NCI-H146 treated with DMSO at 0.1 percent for 48 hours (cell line): Measurements from ENCODE around the gene L1TD1.
A peak's percentile ranks its signal among the peaks of the same experiment; 100 is the strongest.
"Not testable (repeated sequence)": the region's sequence is repeated elsewhere in the genome, so short reads cannot be mapped to it uniquely, and the experiment has no call there.

Source experiments
- DNase-seq: peaks from one replicate; lab custom pipeline; 2025; ENCODE audit not compliant: unreplicated experiment; lab: John Stamatoyannopoulos, UW

Gene L1TD1

DNA sequence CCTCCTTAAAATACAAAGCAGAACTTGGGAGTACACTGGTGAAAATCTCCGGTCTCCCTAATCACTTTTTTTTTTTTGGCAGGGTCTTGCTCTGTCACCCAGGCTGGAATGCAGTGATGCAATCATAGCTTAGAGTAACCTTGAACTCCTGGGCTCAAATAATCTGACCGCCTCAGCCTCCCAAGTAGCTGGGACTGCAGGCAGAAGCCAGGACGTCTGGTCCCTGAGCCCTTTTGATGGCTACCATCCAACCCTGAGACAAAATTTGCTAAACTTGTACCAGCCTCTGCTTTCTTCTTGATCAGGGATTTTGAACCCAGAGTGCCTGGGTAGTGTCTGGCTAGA lies 4.1 kb downstream of the L1TD1 start:
- no peak for DNase-seq

DNA sequence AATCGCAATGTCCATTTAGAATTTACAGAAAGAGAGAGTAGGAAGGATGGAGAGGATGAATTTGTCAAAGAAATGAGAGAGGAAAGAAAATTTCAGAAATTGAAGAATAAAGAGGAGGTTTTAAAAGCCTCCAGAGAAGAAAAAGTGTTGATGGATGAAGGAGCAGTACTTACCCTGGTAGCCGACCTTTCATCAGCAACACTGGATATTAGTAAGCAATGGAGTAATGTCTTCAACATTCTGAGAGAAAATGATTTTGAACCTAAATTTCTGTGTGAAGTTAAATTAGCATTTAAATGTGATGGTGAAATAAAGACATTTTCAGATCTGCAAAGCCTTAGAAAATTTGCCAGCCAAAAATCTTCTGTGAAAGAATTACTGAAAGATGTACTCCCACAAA lies 12.5 kb downstream of the L1TD1 start:
- no peak for DNase-seq

DNA sequence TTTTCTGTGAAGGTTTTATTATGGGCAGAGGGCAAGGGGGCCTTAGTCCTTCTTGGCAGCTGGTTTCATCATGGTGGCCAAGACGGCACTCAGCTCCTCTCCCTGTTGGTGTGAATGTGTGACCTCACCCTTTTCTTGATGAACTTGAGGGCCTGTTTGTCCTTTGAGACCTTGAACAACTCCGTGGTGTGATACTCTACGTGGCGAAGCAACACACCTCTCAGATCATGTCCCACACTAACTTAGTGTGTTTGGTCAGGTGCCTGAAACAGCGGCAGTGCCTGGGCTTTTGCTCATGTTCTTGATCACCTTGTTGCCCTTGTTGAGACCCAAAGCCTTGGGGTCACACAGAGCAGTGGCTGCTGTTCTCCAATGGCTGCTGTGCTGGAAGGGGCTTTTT lies 13.4 kb downstream of the L1TD1 start:
- DNase-seq = no peak

GRCh38 chr1:62208970-62209369 lies 14.3 kb downstream of the L1TD1 start:
- DNase-seq = no peak

DNA sequence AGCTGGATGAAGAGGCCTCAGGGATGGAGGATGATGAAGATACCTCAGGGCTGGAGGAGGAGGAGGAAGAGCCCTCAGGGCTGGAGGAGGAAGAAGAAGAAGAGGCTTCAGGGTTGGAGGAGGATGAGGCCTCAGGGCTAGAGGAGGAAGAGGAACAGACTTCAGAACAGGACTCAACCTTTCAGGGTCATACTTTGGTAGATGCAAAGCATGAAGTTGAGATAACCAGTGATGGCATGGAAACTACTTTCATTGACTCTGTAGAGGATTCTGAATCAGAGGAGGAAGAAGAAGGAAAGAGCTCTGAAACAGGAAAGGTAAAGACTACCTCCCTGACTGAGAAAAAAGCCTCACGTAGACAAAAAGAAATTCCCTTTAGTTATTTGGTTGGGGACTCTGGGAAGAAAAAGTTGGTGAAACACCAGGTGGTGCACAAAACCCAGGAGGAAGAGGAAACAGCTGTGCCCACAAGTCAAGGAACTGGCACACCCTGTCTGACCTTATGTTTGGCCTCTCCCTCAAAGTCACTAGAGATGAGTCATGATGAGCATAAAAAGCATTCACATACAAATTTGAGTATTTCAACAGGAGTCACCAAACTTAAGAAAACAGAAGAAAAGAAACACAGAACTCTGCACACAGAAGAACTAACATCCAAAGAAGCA lies 15.4 kb downstream of the L1TD1 start:
- no peak for DNase-seq

GRCh38 chr1:62210960-62211359 lies 16.3 kb downstream of the L1TD1 start:
- no peak for DNase-seq

DNA sequence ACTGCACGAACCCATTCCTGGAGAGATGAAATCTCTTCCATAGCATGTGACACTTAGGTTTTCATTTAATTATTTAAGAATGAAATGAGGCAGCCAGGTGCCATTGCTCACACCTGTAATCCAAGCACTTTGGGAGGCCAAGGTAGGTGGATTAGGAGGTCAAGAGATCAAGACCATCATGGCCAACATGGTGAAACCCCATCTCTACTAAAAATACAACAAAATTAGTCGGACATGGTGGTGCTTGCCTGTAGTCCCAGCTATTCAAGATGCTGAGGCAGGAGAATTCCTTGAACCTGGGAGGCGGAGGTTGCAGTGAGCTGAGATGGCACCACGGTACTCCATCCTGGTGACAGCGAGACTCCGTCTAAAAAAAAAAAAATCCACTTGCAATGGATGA lies 17.8 kb downstream of the L1TD1 start:
- no peak for DNase-seq

DNA sequence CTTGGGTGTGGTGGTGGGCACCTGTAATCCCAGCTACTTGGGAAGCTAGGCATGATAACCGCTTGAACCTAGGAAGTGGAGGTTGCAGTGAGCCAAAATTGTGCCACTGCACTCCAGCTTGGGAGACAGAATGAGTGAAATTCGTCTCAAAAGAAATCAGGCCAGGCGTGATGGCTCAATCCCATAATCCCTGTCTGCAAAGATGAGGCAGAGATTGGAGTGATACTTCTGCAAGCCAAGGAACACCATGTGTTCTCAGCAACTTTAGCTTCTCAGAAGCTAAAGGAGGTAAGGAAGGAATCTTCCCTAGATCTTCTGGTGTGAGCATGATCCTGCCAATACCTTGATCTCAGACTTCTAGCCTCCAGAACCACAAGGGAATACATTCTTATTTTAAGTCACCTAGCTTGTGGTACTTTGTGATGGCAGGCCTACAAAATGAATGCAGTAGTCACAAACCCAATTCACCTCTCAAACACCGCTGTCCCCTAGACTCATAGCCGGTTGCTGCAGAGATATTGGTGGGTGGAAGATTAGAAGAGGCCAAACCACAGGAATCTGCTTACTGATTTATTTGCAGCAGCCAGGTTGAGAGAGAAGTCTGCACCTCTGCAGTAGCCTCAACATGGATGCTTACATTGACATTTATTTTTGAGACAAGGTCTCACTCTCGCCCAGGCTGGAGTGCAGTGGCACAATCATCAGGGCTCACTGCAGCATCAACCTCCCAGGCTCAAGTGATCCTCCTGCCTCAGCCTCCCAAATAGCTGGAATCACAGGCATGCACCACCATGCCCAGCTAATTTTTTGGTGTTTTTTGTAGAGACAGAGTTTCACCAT lies 18.6 kb downstream of the L1TD1 start:
- DNase-seq = no peak

DNA sequence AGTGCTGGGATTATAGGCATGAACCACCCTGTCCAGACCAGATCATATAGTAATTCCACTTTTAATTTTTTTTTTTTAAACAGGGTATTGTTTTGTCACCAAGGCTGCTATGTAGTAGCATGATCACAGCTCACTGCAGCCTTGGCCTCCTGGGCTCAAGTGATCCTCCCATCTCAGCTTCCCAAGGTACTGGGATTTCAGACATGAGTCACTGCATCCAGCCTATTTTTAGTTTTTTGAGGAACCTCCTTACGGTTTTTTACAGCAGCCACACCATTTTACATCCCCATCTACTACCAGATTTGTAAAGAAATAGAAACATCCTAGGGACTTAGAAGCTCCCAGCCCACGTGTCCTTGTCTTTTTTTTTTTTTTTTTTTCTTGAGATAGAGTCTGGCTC lies 24.0 kb downstream of the L1TD1 start:
- no peak for DNase-seq

DNA sequence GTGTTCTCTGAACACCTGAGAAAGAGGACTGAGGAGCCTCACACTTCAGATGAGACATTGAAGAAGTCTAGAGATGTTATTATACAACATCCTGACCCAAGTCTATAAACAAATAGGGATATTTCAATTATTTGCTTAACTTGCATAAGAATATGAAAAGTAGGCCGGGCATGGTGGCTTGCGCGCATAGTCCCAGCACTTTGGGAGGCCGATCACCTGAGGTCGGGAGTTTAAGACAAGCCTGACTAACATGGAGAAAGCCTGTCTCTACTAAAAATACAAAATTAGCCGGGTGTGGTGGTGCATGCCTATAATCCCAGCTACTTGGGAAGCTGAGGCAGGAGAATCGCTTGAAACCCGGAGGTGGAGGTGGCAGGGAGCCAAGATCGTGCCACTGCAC lies 25.8 kb downstream of the L1TD1 start:
- not testable (repeated sequence) for DNase-seq

DNA sequence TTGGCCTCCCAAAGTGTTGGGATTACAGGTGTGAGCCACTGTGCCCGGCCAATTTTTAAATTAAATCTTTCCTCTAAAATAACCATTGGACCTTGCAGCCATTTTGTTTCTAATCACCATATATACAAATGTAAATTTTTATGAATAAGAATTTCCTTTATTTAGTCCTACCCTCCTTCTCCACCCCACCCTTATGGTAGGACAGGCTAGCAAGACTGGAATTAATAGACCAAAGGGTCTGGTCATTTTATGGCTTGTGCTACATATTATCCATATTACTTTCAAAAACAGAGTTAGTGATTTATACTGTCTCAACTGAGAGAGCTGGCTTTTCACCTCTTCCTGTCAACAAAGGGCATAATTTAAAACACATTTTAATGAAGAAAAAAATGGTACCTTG lies 26.5 kb downstream of the L1TD1 start:
- no peak for DNase-seq

DNA sequence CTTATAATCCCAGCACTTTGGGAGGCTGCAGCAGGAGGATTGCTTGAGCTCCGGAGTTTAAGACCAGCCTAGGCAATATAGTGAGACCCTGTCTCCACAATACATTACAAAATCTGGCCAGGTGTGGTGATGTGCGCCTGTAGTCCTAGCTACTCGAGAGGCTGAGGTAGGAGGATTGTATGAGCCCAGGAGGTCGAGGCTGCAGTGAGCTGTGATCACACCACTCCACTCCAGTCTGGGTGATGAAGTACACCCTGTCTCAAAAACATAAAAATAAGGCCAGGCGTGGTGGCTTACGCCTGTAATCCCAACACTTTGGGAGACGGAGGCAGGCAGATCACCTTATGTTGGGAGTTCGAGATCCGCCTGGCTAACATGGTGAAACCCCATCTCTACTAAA lies 27.7 kb downstream of the L1TD1 start:
- no peak for DNase-seq

DNA sequence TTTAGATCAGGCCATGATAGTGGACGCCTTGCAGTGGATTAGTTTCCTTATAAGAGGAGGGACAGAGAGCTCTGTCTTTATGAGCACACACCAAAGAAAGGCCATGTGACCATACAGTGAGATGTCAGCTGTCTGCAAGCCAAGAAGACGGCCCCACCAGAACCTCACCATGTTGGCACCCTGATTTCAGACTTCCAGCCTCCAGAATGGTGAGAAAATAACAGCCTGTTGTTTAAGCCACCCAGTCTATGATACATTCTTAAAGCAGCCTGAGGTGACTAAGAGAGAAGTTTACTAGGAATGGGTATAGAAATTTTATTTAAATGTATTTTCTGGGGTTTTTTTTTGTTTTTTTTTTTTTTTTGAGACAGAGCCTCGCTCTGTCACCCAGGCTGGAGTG lies 29.5 kb downstream of the L1TD1 start:
- no peak for DNase-seq

- DNase-seq = no peak
These were observed 32.8 kb downstream of the L1TD1 start for GRCh38 chr1:62227496-62227895.

GRCh38 chr1:62228136-62228882 lies 33.7 kb downstream of the L1TD1 start:
- no peak for DNase-seq

GRCh38 chr1:62228883-62229187 lies 34.2 kb downstream of the L1TD1 start:
- DNase-seq = no peak

- no peak for DNase-seq
These were observed 34.8 kb downstream of the L1TD1 start for GRCh38 chr1:62229468-62229867.

DNA sequence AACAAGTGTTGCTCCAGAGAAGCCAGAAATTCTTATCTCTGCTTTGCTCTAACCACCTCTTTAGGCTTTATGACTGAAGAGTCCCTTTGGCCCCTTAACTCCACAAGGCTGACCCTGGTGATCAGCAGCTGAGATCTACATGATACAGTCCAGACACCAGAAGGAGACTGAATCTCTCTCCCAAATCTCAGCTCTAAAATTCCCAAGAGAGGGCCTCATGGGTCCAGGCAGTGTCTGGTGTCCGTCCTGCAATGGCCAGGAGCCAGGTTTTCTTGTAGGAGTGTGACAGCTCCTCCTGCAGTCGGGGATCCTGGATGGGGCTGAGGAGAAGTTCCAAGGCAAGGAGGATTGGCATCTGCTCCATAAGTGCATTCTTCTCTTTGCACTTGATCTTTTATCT lies 35.3 kb downstream of the L1TD1 start:
- no peak for DNase-seq

GRCh38 chr1:62230718-62231117 lies 36.1 kb downstream of the L1TD1 start:
- peak; percentile 65 for DNase-seq

- no peak for DNase-seq
These were observed 38.2 kb downstream of the L1TD1 start for GRCh38 chr1:62232871-62233278.

GRCh38 chr1:62233926-62234450 lies 39.3 kb downstream of the L1TD1 start:
- DNase-seq = no peak

GRCh38 chr1:62234688-62235087 lies 40.0 kb downstream of the L1TD1 start:
- no peak for DNase-seq
